IMR-90 (cell line): ENCODE measurements around the gene NOTCH2. TPM values are rescaled to one million over a fixed set of nuclear protein-coding genes. Genes with fewer than 3 reads are reported as not detected.

Experiments
- ATAC-seq: fragments of 200-7000 bp; cut with Tn5 transposase; 2 replicates; pipeline ENCODE4 v1.9.1; 2020; ENCODE audit warnings: low read depth, mild to moderate bottlenecking, moderate library complexity
- BruUV-seq: library from RNA; stranded (reverse); fragments of 400-500 nt; replicated peaks from 2 replicates; lab custom pipeline; 2021; lab: Mats Ljungman, UMichigan
- CTCF ChIA-PET: fragments of 300-600 bp; formaldehyde crosslinking; extraction: SDS; loops from one replicate; lab custom pipeline; 2021; ENCODE audit warnings: antibody characterized with exemption; lab: Yijun Ruan, JAX
- POLR2A ChIA-PET: fragments of 300-600 bp; sonication (Branson Sonifier 250); formaldehyde crosslinking; loops from one replicate; lab custom pipeline; 2022; ENCODE audit warnings: antibody characterized with exemption; ENCODE audit not compliant: unreplicated experiment; lab: Charles Lee
- DNase-seq: peaks from one replicate; pipeline ENCODE4 v3.0.0; 2013
- H2AFZ ChIP-seq: replicated peaks from 2 replicates; pipeline ENCODE3; 2013; ENCODE audit warnings: low read length, mild to moderate bottlenecking; ENCODE audit not compliant: poor library complexity
- H2AK5ac ChIP-seq: 2 replicates; pipeline ENCODE4 v1.6.1; 2013; ENCODE audit warnings: low read depth, low read length, inconsistent platforms
- H2AK9ac ChIP-seq: replicated peaks from 2 replicates; pipeline ENCODE3; 2013; ENCODE audit warnings: mild to moderate bottlenecking, low read depth, low read length, moderate library complexity; ENCODE audit not compliant: poor library complexity
- H2BK120ac ChIP-seq: 2 replicates; pipeline ENCODE4 v1.6.1; 2013; ENCODE audit warnings: low read depth, low read length, inconsistent platforms
- H2BK15ac ChIP-seq: 3 replicates; pipeline ENCODE4 v1.6.1; 2013; ENCODE audit warnings: low read depth, low read length, inconsistent platforms
- H2BK20ac ChIP-seq: 2 replicates; pipeline ENCODE4 v1.6.1; 2013; ENCODE audit warnings: low read depth, mild to moderate bottlenecking, inconsistent platforms, low read length, moderate library complexity
- H2BK5ac ChIP-seq: 2 replicates; pipeline ENCODE4 v1.6.1; 2013; ENCODE audit warnings: mild to moderate bottlenecking, low read depth, low read length, inconsistent platforms; ENCODE audit not compliant: poor library complexity, severe bottlenecking
- H3K14ac ChIP-seq: replicated peaks from 2 replicates; pipeline ENCODE4 v1.6.1; 2013; ENCODE audit warnings: low read depth, low read length, inconsistent platforms
- H3K18ac ChIP-seq: 2 replicates; pipeline ENCODE4 v1.6.1; 2013; ENCODE audit warnings: low read depth, low read length, control low read depth
- H3K23ac ChIP-seq: 2 replicates; pipeline ENCODE4 v1.6.1; 2013; ENCODE audit warnings: low read depth, low read length, inconsistent platforms
- H3K27ac ChIP-seq: 2 replicates; pipeline ENCODE4 v1.5.1; 2013; ENCODE audit warnings: mild to moderate bottlenecking, control low read depth, low read length; ENCODE audit not compliant: insufficient read depth
- H3K27me3 ChIP-seq: 2 replicates; pipeline ENCODE4 v1.6.1; 2013; ENCODE audit warnings: low read length; ENCODE audit not compliant: control insufficient read depth, insufficient read depth
- H3K36me3 ChIP-seq: 2 replicates; pipeline ENCODE4 v1.6.1; 2013; ENCODE audit warnings: low read length, mixed read lengths; ENCODE audit not compliant: control insufficient read depth, insufficient read depth
- H3K4ac ChIP-seq: 2 replicates; pipeline ENCODE4 v1.6.1; 2013; ENCODE audit warnings: low read depth, low read length, inconsistent platforms
- H3K4me1 ChIP-seq: 2 replicates; pipeline ENCODE4 v1.6.1; 2013; ENCODE audit warnings: low read length, mixed read lengths; ENCODE audit not compliant: control insufficient read depth, insufficient read depth
- H3K4me2 ChIP-seq: 2 replicates; pipeline ENCODE4 v1.6.1; 2013; ENCODE audit warnings: low read depth, mild to moderate bottlenecking, control low read depth, low read length, moderate library complexity
- H3K4me3 ChIP-seq: 2 replicates; pipeline ENCODE4 v1.5.1; 2013; ENCODE audit warnings: low read depth, mild to moderate bottlenecking, control low read depth, low read length, moderate library complexity; ENCODE audit not compliant: insufficient read depth
- H3K56ac ChIP-seq: 2 replicates; pipeline ENCODE4 v1.6.1; 2013; ENCODE audit warnings: low read length, inconsistent platforms; ENCODE audit not compliant: insufficient read depth; ENCODE audit errors: extremely low read depth
- H3K79me1 ChIP-seq, 2 experiments: 2 replicates each; pipeline ENCODE4 v1.6.1; 2013; ENCODE audit warnings: low read length in 2 of 2, inconsistent platforms in 1 of 2, low read depth in 1 of 2
- H3K9ac ChIP-seq: 2 replicates; pipeline ENCODE4 v1.6.1; 2013; ENCODE audit warnings: low read depth, low read length, control low read depth
- H3K9me1 ChIP-seq: 2 replicates; pipeline ENCODE4 v1.6.1; 2013; ENCODE audit warnings: low read length, inconsistent platforms; ENCODE audit not compliant: insufficient read depth
- H3K9me3 ChIP-seq: 2 replicates; pipeline ENCODE4 v1.6.1; 2013; ENCODE audit warnings: low read length; ENCODE audit not compliant: control insufficient read depth, insufficient read depth
- H4K20me1 ChIP-seq: 2 replicates; pipeline ENCODE4 v1.6.1; 2013; ENCODE audit warnings: low read length, inconsistent platforms; ENCODE audit not compliant: insufficient read depth
- H4K5ac ChIP-seq: 2 replicates; pipeline ENCODE4 v1.6.1; 2013; ENCODE audit warnings: mild to moderate bottlenecking, low read depth, low read length, control low read depth
- H4K8ac ChIP-seq, 2 experiments: 2 replicates each; pipeline ENCODE4 v1.6.1; 2013; ENCODE audit warnings: low read depth in 2 of 2, low read length in 2 of 2, control low read depth in 1 of 2, inconsistent platforms in 1 of 2
- H4K91ac ChIP-seq: 2 replicates; pipeline ENCODE4 v1.6.1; 2013; ENCODE audit warnings: low read depth, low read length, inconsistent platforms; ENCODE audit not compliant: insufficient read depth
- MAZ ChIP-seq: IDR thresholded peaks from 2 replicates; pipeline ENCODE4 v1.6.1; 2012; ENCODE audit warnings: low read depth, mild to moderate bottlenecking, low read length, improper control_type of control experiment, moderate library complexity, borderline replicate concordance
- WGBS, 2 experiments: methylation state at CpG; one replicate each; pipeline versions ENCODE4 v1.1.5 to v1.1.7; 2013; ENCODE audit warnings: missing lambda C conversion rate in 2 of 2; ENCODE audit not compliant: insufficient read length in 1 of 2; ENCODE audit errors: extremely low coverage in 2 of 2; 5-methylcytosine and 5-hydroxymethylcytosine counted together
- dilution Hi-C: fragments of 300-500 bp; cut with HindIII; formaldehyde crosslinking; loops from one replicate; pipeline ENCODE4 v1.14.3; 2018; ENCODE audit warnings: low sequenced_read_pairs; ENCODE audit not compliant: unreplicated experiment
- in situ Hi-C: fragments of 300-500 bp; cut with MboI; formaldehyde crosslinking; loops from 3 replicates; pipeline ENCODE4 v1.14.3; 2019; ENCODE audit warnings: low sequenced_read_pairs, inconsistent platforms, mixed read lengths
- intact Hi-C: fragments of 100-400 bp; cut with micrococcal nuclease; formaldehyde crosslinking; loops from 2 replicates; pipeline ENCODE4 v1.10.0; 2022
- polyA plus RNA-seq, 3 experiments: library from polyadenylated mRNA; depleted of rRNA; stranded (reverse); fragments of >200 nt; gene quantifications; 2 replicates each; pipeline ENCODE4 v1.2.3, GENCODE V29; 2012; ENCODE audit warnings: low replicate concordance in 1 of 3
- total RNA-seq: library from RNA; depleted of rRNA; stranded (reverse); fragments of >200 nt; gene quantifications from 2 replicates; pipeline ENCODE4 v1.2.3, GENCODE V29; 2012
- TF ChIP-seq, protein P1 (sequence below): conservative IDR thresholded peaks from 2 replicates; pipeline ENCODE4 v1.5.1; 2012; ENCODE audit warnings: mild to moderate bottlenecking, low read depth, low read length, improper control_type of control experiment

NOTCH2 gene
- total and polyA plus RNA-seq, 2 of the 4 experiments (the other 2 are of a cell fraction) = 40.4 to 131 TPM

DNA sequence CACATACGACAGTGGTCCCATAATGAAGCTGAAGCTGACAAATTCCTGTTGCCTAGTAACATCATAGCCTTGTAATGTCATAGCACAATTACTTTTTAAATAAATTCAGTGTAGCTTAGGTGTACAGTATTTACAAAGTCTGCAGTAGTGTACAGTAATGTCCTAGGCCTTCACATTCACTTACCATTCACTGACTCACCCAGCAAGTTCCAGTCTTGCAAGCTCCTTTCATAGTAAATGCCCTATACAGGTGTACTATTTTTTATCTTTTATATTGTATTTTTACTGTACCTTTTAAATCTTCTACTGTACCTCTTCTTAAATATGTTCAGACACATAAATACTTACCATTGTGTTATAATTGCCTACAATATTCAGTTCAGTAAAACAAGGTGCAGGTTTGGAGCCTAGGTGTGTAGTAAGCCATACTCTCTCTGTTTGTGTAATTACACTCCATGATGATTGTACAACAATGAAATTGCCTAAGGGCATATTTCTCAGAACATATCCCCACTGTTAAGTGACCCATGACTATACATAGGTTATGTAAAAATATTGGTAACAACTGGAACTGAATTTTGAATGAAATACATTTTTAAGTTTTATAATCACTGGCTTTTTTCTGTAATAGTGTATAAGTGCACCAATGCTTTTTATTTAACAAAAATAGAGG is 139.7 kb downstream of the NOTCH2 start:
- Histone ChIP-seq H3K9ac (no peak overlapping the region), H4K5ac (no peak overlapping the region), H4K8ac (no peak overlapping the region), H3K23ac (no peak overlapping the region), H3K36me3 (peaks cover 46% of the 10 kb centered on the region), H2BK5ac (no peak overlapping the region), H3K79me1 (peaks cover 7 to 19% of the 10 kb centered on the region in 2 experiments; a peak in 3 of 4 replicates), H4K20me1 (no peaks in the 10 kb centered on the region), H2BK120ac (no peak overlapping the region), H3K27me3 (no peaks in the 10 kb centered on the region), H3K18ac (no peak overlapping the region), H3K14ac (no peak overlapping the region), H4K91ac (no peak overlapping the region), H2AFZ (no peak overlapping the region), H3K4ac (no peak overlapping the region), H3K56ac (no peak overlapping the region), H3K4me2 (no peak overlapping the region), H3K9me1 (peaks cover 5% of the 10 kb centered on the region; the same call in 1 of the 2 replicates), H2BK20ac (no peak overlapping the region), H3K27ac (no peak overlapping the region), H2AK5ac (no peak overlapping the region), H3K4me3 (no peak overlapping the region), H2BK15ac (no peak overlapping the region), H2AK9ac (no peak overlapping the region), H3K9me3 (peaks cover 2% of the 10 kb centered on the region; the same call in 1 of the 2 replicates), H3K4me1 (no peaks in the 10 kb centered on the region)
- WGBS, 2 experiments = no CpG with 5 or more reads among the region's 1 CpG
- BruUV-seq = no TSS peak
- ATAC-seq (no peak), DNase-seq (peak; percentile 8)
- in situ Hi-C loops = loop anchor here (10.0 kb wide), 1 partner anchor 195 kb away; no protein-coding TSS in a partner anchor
- dilution Hi-C loops = no loop called here
- no peak for TF ChIP-seq MAZ
- TF ChIP-seq, protein P1, sequence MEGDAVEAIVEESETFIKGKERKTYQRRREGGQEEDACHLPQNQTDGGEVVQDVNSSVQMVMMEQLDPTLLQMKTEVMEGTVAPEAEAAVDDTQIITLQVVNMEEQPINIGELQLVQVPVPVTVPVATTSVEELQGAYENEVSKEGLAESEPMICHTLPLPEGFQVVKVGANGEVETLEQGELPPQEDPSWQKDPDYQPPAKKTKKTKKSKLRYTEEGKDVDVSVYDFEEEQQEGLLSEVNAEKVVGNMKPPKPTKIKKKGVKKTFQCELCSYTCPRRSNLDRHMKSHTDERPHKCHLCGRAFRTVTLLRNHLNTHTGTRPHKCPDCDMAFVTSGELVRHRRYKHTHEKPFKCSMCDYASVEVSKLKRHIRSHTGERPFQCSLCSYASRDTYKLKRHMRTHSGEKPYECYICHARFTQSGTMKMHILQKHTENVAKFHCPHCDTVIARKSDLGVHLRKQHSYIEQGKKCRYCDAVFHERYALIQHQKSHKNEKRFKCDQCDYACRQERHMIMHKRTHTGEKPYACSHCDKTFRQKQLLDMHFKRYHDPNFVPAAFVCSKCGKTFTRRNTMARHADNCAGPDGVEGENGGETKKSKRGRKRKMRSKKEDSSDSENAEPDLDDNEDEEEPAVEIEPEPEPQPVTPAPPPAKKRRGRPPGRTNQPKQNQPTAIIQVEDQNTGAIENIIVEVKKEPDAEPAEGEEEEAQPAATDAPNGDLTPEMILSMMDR = no peak
- ChIA-PET POLR2A (no interaction called here), CTCF (interaction anchor here (0.7 kb wide), 1 partner anchor 38 kb away, joined by 3 read pairs; no protein-coding TSS in a partner anchor)
- intact Hi-C loops = loop anchor here (10.0 kb wide), 1 partner anchor 185 kb away; no protein-coding TSS in a partner anchor
